Fibroblast of lung (primary cell): ENCODE results near the gene STX3.

Experiments used
- CTCF ChIP-seq, 2 donors: IDR thresholded peaks in 1 of 2; conservative IDR thresholded peaks in 1 of 2; 1 replicate in 1 of 2; 2 replicates in 1 of 2; pipeline ENCODE4 v1.5.1; 2011 to 2012; ENCODE audit warnings: low read length in 2 of 2, control low read depth in 1 of 2, inconsistent platforms in 1 of 2, low read depth in 1 of 2, mild to moderate bottlenecking in 1 of 2
- EZH2 ChIP-seq: IDR thresholded peaks from 2 replicates; pipeline ENCODE4 v1.5.1; 2012; ENCODE audit warnings: low read length, control low read depth, mild to moderate bottlenecking; ENCODE audit errors: missing control alignments

- no peak for TF ChIP-seq CTCF (conservative IDR thresholded peaks at IDR 0.05 in 1 of 2, IDR thresholded peaks at IDR 0.05 in 1 of 2; ENCODE audit: low read depth in 1 of 2, low read length in 2 of 2)
- TF ChIP-seq EZH2 = no peak
Observed at GRCh38 chr11:59815754-59816153, 60.6 kb downstream of the STX3 start.
